HEK293T (cell line): ENCODE data around the gene ESYT1.

ENCODE experiments used
- ARNT ChIP-seq: fragments of 450-650 bp; IDR thresholded peaks from 2 replicates; pipeline ENCODE4 v1.6.1; 2017; ENCODE audit warnings: mild to moderate bottlenecking
- BHLHE40 ChIP-seq: fragments of 450-650 bp; IDR thresholded peaks from 2 replicates; pipeline ENCODE4 v1.6.1; 2016; ENCODE audit warnings: mild to moderate bottlenecking, moderate library complexity, borderline replicate concordance
- CTBP1 ChIP-seq: fragments of 450-650 bp; IDR thresholded peaks from 2 replicates; pipeline ENCODE4 v1.6.1; 2016; ENCODE audit warnings: borderline replicate concordance
- ELF4 ChIP-seq: fragments of 450-650 bp; IDR thresholded peaks from 2 replicates; pipeline ENCODE4 v1.6.1; 2017; ENCODE audit warnings: antibody characterized with exemption
- FOXM1 ChIP-seq: fragments of 450-650 bp; IDR thresholded peaks from 2 replicates; pipeline ENCODE4 v1.6.1; 2017; ENCODE audit warnings: mild to moderate bottlenecking, borderline replicate concordance
- L3MBTL2 ChIP-seq: fragments of 450-650 bp; conservative IDR thresholded peaks from 2 replicates; pipeline ENCODE4 v1.6.1; 2016; ENCODE audit warnings: mild to moderate bottlenecking
- NFRKB ChIP-seq: fragments of 450-650 bp; IDR thresholded peaks from 2 replicates; pipeline ENCODE4 v1.6.1; 2016; ENCODE audit warnings: mild to moderate bottlenecking, moderate library complexity
- PKNOX1 ChIP-seq: fragments of 450-650 bp; IDR thresholded peaks from 2 replicates; pipeline ENCODE4 v1.6.1; 2016
- SP1 ChIP-seq: fragments of 450-650 bp; IDR thresholded peaks from 2 replicates; pipeline ENCODE4 v1.6.1; 2017
- SUZ12 ChIP-seq: fragments of 450-650 bp; IDR thresholded peaks from 2 replicates; pipeline ENCODE4 v1.6.1; 2016; ENCODE audit warnings: mild to moderate bottlenecking
- TARDBP ChIP-seq: fragments of 450-650 bp; IDR thresholded peaks from 2 replicates; pipeline ENCODE4 v1.6.1; 2016
- ZNF384 ChIP-seq: fragments of 450-650 bp; IDR thresholded peaks from 2 replicates; pipeline ENCODE4 v1.6.1; 2016

- TF ChIP-seq SP1 (no peak), L3MBTL2 (no peak), CTBP1 (no peak), FOXM1 (no peak), ARNT (no peak), ELF4 (no peak), NFRKB (no peak), BHLHE40 (no peak), SUZ12 (no peak), PKNOX1 (no peak), ZNF384 (no peak), TARDBP (no peak)
These were observed 60.2 kb downstream of the ESYT1 start for GRCh38 chr12:56188131-56188777.
